A549 (cell line): Measurements from ENCODE around the gene TMIGD3. TPM values are rescaled to one million over a fixed set of nuclear protein-coding genes. Genes with fewer than 3 reads are reported as not detected.

Experiments
- ATAC-seq, 2 experiments: fragments of 200-7000 bp in 1 of 2; fragments of >200 bp in 1 of 2; cut with Nextera tagmentation in 1 of 2; cut with Tn5 transposase in 1 of 2; 3 replicates each; pipeline versions ENCODE4 v1.8.0 to v1.9.1; 2018 to 2020; ENCODE audit warnings: mild to moderate bottlenecking in 1 of 2, moderate library complexity in 1 of 2
- CTCF ChIA-PET: fragments of 300-600 bp; sonication (Branson Sonifier 250); formaldehyde crosslinking; extraction: SDS; loops from one replicate; lab custom pipeline; 2021; ENCODE audit warnings: antibody characterized with exemption, inconsistent platforms; lab: Yijun Ruan, JAX
- POLR2A ChIA-PET: fragments of 350-600 bp; formaldehyde crosslinking; extraction: SDS; loops from one replicate; lab custom pipeline; 2021; ENCODE audit warnings: antibody characterized with exemption, inconsistent platforms; lab: Yijun Ruan, JAX
- DNase-seq, 2 experiments: peaks; one replicate each; pipeline versions ENCODE4 v3.0.0 to v3.0.0-alpha.2; 2011 to 2016; ENCODE audit warnings: low read depth in 1 of 2, low spot score in 1 of 2
- FAIRE-seq: peaks from 2 replicates; lab custom pipeline; 2011; peaks lifted over from hg19 to GRCh38; lab: Jason Lieb, UNC
- H3K27ac ChIP-seq, 2 experiments: fragments of >200 bp; sonication (Bioruptor Twin); formaldehyde crosslinking; 3 replicates each; pipeline ENCODE4 v1.5.1; 2016 to 2017
- H3K4me1 ChIP-seq: fragments of >200 bp; sonication (Bioruptor Twin); formaldehyde crosslinking; 3 replicates; pipeline ENCODE4 v1.6.1; 2016
- H3K4me2 ChIP-seq: fragments of >200 bp; sonication (Bioruptor Twin); formaldehyde crosslinking; 3 replicates; pipeline ENCODE4 v1.6.1; 2016
- H3K4me3 ChIP-seq: fragments of >200 bp; sonication (Bioruptor Twin); formaldehyde crosslinking; 3 replicates; pipeline ENCODE4 v1.5.1; 2016
- H3K9me3 ChIP-seq: fragments of >200 bp; sonication (Bioruptor Twin); formaldehyde crosslinking; 3 replicates; pipeline ENCODE4 v1.6.1; 2016
- CBX8 ChIP-seq: fragments of 200-600 bp; sonication (generic); IDR thresholded peaks from 2 replicates; pipeline ENCODE4 v1.6.1; 2016
- CHD4 ChIP-seq: fragments of 200-600 bp; sonication (generic); IDR thresholded peaks from 2 replicates; pipeline ENCODE4 v1.6.1; 2016; ENCODE audit warnings: antibody characterized with exemption, mild to moderate bottlenecking, borderline replicate concordance
- CTCF ChIP-seq: fragments of >200 bp; sonication (Bioruptor Twin); formaldehyde crosslinking; IDR thresholded peaks from 3 replicates; pipeline ENCODE4 v1.5.1; 2016
- E2F6 ChIP-seq: IDR thresholded peaks from 2 replicates; pipeline ENCODE4 v1.6.1; 2012; ENCODE audit warnings: low read depth, borderline replicate concordance
- FOSL2 ChIP-seq, 2 experiments: fragments of 450-650 bp in 1 of 2; fragments of >200 bp in 1 of 2; sonication (Bioruptor Twin) in 1 of 2; formaldehyde crosslinking; IDR thresholded peaks; 2 replicates each; pipeline versions ENCODE4 v1.5.0 to v1.6.1; 2016 to 2020; ENCODE audit warnings: mild to moderate bottlenecking in 1 of 2, moderate library complexity in 1 of 2
- FOXS1 ChIP-seq: fragments of 250-450 bp; sonication (Bioruptor Pico); IDR thresholded peaks from 2 replicates; pipeline ENCODE4 v1.5.0; 2020; ENCODE audit warnings: mild to moderate bottlenecking, moderate library complexity
- GATA3 ChIP-seq: IDR thresholded peaks from 2 replicates; pipeline ENCODE4 v1.6.1; 2012; ENCODE audit warnings: borderline replicate concordance
- HDAC2 ChIP-seq: fragments of 200-600 bp; sonication (generic); IDR thresholded peaks from 2 replicates; pipeline ENCODE4 v1.6.1; 2016
- HEYL ChIP-seq: fragments of 250-450 bp; sonication (Bioruptor Pico); IDR thresholded peaks from 2 replicates; pipeline ENCODE4 v1.8.0; 2021; ENCODE audit warnings: mild to moderate bottlenecking, moderate library complexity
- KDM1A ChIP-seq: fragments of 200-600 bp; sonication (generic); IDR thresholded peaks from 2 replicates; pipeline ENCODE4 v1.6.1; 2016; ENCODE audit warnings: low read depth, mild to moderate bottlenecking
- MAX ChIP-seq: IDR thresholded peaks from 2 replicates; pipeline ENCODE4 v1.6.1; 2012
- MYC ChIP-seq: IDR thresholded peaks from 2 replicates; pipeline ENCODE4 v1.6.1; 2012; ENCODE audit warnings: mild to moderate bottlenecking, inconsistent platforms, low read length, improper control_type of control experiment, borderline replicate concordance
- NFE2L2 ChIP-seq: fragments of 150-350 bp; conservative IDR thresholded peaks from 2 replicates; pipeline ENCODE4 v1.6.1; 2014; ENCODE audit warnings: low read length
- NPAS2 ChIP-seq: fragments of 250-450 bp; sonication (Bioruptor Pico); IDR thresholded peaks from 2 replicates; pipeline ENCODE4 v1.8.0; 2022; ENCODE audit warnings: mild to moderate bottlenecking, moderate library complexity, borderline replicate concordance
- RAD21 ChIP-seq, 2 experiments: fragments of >200 bp in 1 of 2; sonication (Bioruptor Twin) in 1 of 2; formaldehyde crosslinking in 1 of 2; IDR thresholded peaks in 1 of 2; conservative IDR thresholded peaks in 1 of 2; 2 replicates in 1 of 2; 3 replicates in 1 of 2; pipeline ENCODE4 v1.6.1; 2012 to 2018; ENCODE audit warnings: inconsistent platforms in 1 of 2
- RARB ChIP-seq: fragments of 250-450 bp; sonication (Bioruptor Pico); IDR thresholded peaks from 2 replicates; pipeline ENCODE4 v1.8.0; 2021; ENCODE audit warnings: mild to moderate bottlenecking, moderate library complexity
- REST ChIP-seq: fragments of 200-600 bp; sonication (generic); IDR thresholded peaks from 2 replicates; pipeline ENCODE4 v1.6.1; 2016; ENCODE audit warnings: antibody characterized with exemption, mild to moderate bottlenecking, moderate library complexity
- SMC3 ChIP-seq: fragments of >200 bp; sonication (Bioruptor Twin); formaldehyde crosslinking; IDR thresholded peaks from 3 replicates; pipeline ENCODE4 v1.6.1; 2018; ENCODE audit warnings: inconsistent platforms
- SREBF2 ChIP-seq: fragments of 450-650 bp; IDR thresholded peaks from 2 replicates; pipeline ENCODE4 v1.6.1; 2014; ENCODE audit warnings: mild to moderate bottlenecking, moderate library complexity
- TFCP2L1 ChIP-seq: fragments of 250-450 bp; sonication (Bioruptor Pico); IDR thresholded peaks from 2 replicates; pipeline ENCODE4 v1.5.0; 2021; ENCODE audit warnings: mild to moderate bottlenecking
- USF2 ChIP-seq: fragments of 450-650 bp; IDR thresholded peaks from 2 replicates; pipeline ENCODE4 v1.6.1; 2014; ENCODE audit warnings: antibody characterized with exemption
- WGBS: methylation state at CpG from one replicate; pipeline ENCODE4 v1.1.6; 2017; ENCODE audit errors: missing lambda C conversion rate; 5-methylcytosine and 5-hydroxymethylcytosine counted together
- polyA plus RNA-seq, 4 experiments: library from polyadenylated mRNA; depleted of rRNA in 3 of 4; stranded (reverse); fragments of >200 nt; fragmentation: RNase III in 1 of 4; extraction: RNeasy Plus Mini Kit Qiagen cat#74134 plus additional on column Dnase treatment in 1 of 4; gene quantifications; 2 replicates in 3 of 4; 3 replicates in 1 of 4; pipeline ENCODE4 v1.2.3, GENCODE V29; 2011 to 2017

TMIGD3 gene
- polyA plus RNA-seq, 2 of the 4 experiments (the other 2 are of a cell fraction), result not detected

- TF ChIP-seq RAD21 (conservative IDR thresholded peaks at IDR 0.05 in 1 of 2, IDR thresholded peaks at IDR 0.05 in 1 of 2) (no peak), E2F6 (no peak), TFCP2L1 (CRISPR knock-in tag) (no peak), CBX8 (no peak), RARB (CRISPR knock-in tag) (no peak), CHD4 (no peak), SREBF2 (no peak), FOXS1 (CRISPR knock-in tag) (no peak)
Measured at GRCh38 chr1:111512931-111513330, 9.5 kb upstream of the TMIGD3 start (continued).

- TF ChIP-seq RARB (CRISPR knock-in tag) (no peak), NFE2L2 (no peak), MAX (no peak), NPAS2 (CRISPR knock-in tag) (no peak), HEYL (CRISPR knock-in tag) (no peak), MYC (no peak), USF2 (no peak), CTCF (no peak), HDAC2 (no peak), GATA3 (no peak), SMC3 (no peak), FOSL2 (IDR thresholded peaks at IDR 0.05) (no peak), FOSL2 (CRISPR knock-in tag; IDR thresholded peaks at IDR 0.05) (no peak)
- POLR2A ChIA-PET, result no interaction called here
- CTCF ChIA-PET, result interaction anchor here (0.9 to 1.4 kb wide), 2 partner anchors 146 to 257 kb away, joined by 3 to 4 read pairs; no protein-coding TSS in a partner anchor
- FAIRE-seq (no peak), ATAC-seq (no peak), DNase-seq (no peak)
- H3K9me3 ChIP-seq, result no peaks in the 10 kb centered on the region
- H3K4me1 ChIP-seq, result peaks cover 7% of the 10 kb centered on the region
- H3K4me3 ChIP-seq, result no peak overlapping the region
- WGBS, result 72% methylated on average over 5 of the region's 5 CpGs
- H3K27ac ChIP-seq, result no peak overlapping the region
- H3K4me2 ChIP-seq, result no peak overlapping the region
Measured at GRCh38 chr1:111512132-111512889, 8.9 kb upstream of the TMIGD3 start.

GRCh38 chr1:111511370-111511769, 7.9 kb upstream of the TMIGD3 start:
- no peak overlapping the region for H3K4me3 ChIP-seq
- TF ChIP-seq KDM1A, result no peak
- TF ChIP-seq E2F6, result no peak
- no peak for TF ChIP-seq REST
- FAIRE-seq, result no peak
- no peak for ATAC-seq
- no peak overlapping the region for H3K4me2 ChIP-seq
- no peak for DNase-seq
- no peak overlapping the region for H3K27ac ChIP-seq
- peaks cover 8% of the 10 kb centered on the region for H3K4me1 ChIP-seq
- ChIA-PET CTCF (interaction anchor here (0.9 kb wide), 1 partner anchor 258 kb away, joined by 4 read pairs; no protein-coding TSS in a partner anchor), POLR2A (no interaction called here)
- 59% methylated on average over 3 of the region's 3 CpGs for WGBS
- H3K9me3 ChIP-seq, result no peaks in the 10 kb centered on the region
